ENCODE data around the gene FAM185A. TPM values are rescaled to one million over a fixed set of nuclear protein-coding genes. Genes with fewer than 3 reads are reported as not detected.

Gene FAM185A
- total RNA-seq, 3 donors from 2014 or later (not counting 1 experiment from before 2014, with no cell fraction given), result 5.8 to 8.9 (median 5.9) TPM

- DNase-seq, result no peak
- WGBS (ENCODE audit: insufficient coverage), result 93% methylated on average over 4 of the region's 5 CpGs
- TF ChIP-seq, protein P1, sequence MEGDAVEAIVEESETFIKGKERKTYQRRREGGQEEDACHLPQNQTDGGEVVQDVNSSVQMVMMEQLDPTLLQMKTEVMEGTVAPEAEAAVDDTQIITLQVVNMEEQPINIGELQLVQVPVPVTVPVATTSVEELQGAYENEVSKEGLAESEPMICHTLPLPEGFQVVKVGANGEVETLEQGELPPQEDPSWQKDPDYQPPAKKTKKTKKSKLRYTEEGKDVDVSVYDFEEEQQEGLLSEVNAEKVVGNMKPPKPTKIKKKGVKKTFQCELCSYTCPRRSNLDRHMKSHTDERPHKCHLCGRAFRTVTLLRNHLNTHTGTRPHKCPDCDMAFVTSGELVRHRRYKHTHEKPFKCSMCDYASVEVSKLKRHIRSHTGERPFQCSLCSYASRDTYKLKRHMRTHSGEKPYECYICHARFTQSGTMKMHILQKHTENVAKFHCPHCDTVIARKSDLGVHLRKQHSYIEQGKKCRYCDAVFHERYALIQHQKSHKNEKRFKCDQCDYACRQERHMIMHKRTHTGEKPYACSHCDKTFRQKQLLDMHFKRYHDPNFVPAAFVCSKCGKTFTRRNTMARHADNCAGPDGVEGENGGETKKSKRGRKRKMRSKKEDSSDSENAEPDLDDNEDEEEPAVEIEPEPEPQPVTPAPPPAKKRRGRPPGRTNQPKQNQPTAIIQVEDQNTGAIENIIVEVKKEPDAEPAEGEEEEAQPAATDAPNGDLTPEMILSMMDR (IDR thresholded peaks at IDR 0.05), result no peak
Measured at GRCh38 chr7:102849079-102849478, 100.3 kb downstream of the FAM185A start.

GRCh38 chr7:102849538-102849937 lies 100.7 kb downstream of the FAM185A start:
- intact Hi-C loops (cut with micrococcal nuclease), result no loop called here
- no peaks in the 10 kb centered on the region for H3K27me3 ChIP-seq (ENCODE audit: control insufficient read depth, insufficient read depth, low read length)
- peaks cover 7% of the 10 kb centered on the region for H3K36me3 Mint-ChIP-seq
- no peaks in the 10 kb centered on the region for H3K4me1 ChIP-seq (ENCODE audit: control insufficient read depth, insufficient read depth, low read length)
- H3K9me3 ChIP-seq (ENCODE audit: control insufficient read depth, insufficient read depth, low read length), result no peaks in the 10 kb centered on the region
- TF ChIP-seq, protein P1 (IDR thresholded peaks at IDR 0.05), result no peak
- ATAC-seq (no peak), DNase-seq (no peak)
- H3K4me3 ChIP-seq (ENCODE audit: low read length), result no peak overlapping the region
- no peak overlapping the region for H3K4me3 Mint-ChIP-seq
- H3K36me3 ChIP-seq (ENCODE audit: control insufficient read depth, insufficient read depth, low read length), result no peaks in the 10 kb centered on the region
- no peaks in the 10 kb centered on the region for H3K4me1 Mint-ChIP-seq
- no peak overlapping the region for H3K27ac ChIP-seq (ENCODE audit: low read length)
- 83% methylated on average over 1 of the region's 3 CpGs for WGBS (ENCODE audit: insufficient coverage)
- H3K27me3 Mint-ChIP-seq (ENCODE audit: low read depth in 2 of 2), result no peaks in the 10 kb centered on the region
- H3K9me3 Mint-ChIP-seq, result no peaks in the 10 kb centered on the region
- no peak overlapping the region for H3K27ac Mint-ChIP-seq

More at GRCh38 chr7:102849079-102849478, 100.3 kb downstream of the FAM185A start:
- Mint-ChIP-seq H3K27ac (no peak overlapping the region), H3K36me3 (peaks cover 7% of the 10 kb centered on the region), H3K9me3 (no peaks in the 10 kb centered on the region), H3K4me3 (no peak overlapping the region), H3K4me1 (peaks cover 0 to 4% of the 10 kb centered on the region in 2 donors), H3K27me3 (ENCODE audit: low read depth in 2 of 2) (no peaks in the 10 kb centered on the region)
- Histone ChIP-seq H3K4me1 (ENCODE audit: control insufficient read depth, insufficient read depth, low read length) (no peaks in the 10 kb centered on the region), H3K4me3 (ENCODE audit: low read length) (no peak overlapping the region), H3K27ac (ENCODE audit: low read length) (no peak overlapping the region), H3K27me3 (ENCODE audit: control insufficient read depth, insufficient read depth, low read length) (no peaks in the 10 kb centered on the region), H3K36me3 (ENCODE audit: control insufficient read depth, insufficient read depth, low read length) (no peaks in the 10 kb centered on the region), H3K9me3 (ENCODE audit: control insufficient read depth, insufficient read depth, low read length) (no peaks in the 10 kb centered on the region)
- intact Hi-C loops (cut with micrococcal nuclease), result no loop called here
- no peak for ATAC-seq

DNA sequence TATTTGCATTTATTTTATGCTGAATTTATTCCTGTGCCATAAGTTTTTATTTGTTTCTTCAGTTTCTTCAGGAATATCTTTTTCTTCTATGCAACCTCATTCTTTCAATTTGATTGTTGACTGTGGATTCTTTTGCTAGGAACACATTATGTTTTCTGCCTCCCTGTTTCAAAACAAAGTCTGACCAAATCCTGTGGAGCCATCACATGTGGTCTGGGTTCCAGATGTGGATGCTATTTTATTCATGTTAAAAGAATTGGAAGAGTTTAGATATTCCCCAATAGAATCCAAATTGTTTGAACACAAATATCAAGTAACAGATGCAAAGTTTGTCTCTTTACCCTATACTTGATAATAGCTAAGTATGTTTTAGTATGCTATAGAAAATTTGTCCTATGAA lies 107.2 kb downstream of the FAM185A start:
- peaks cover 0 to 3% of the 10 kb centered on the region in 2 donors for H3K27me3 Mint-ChIP-seq (ENCODE audit: low read depth in 2 of 2)
- H3K27ac Mint-ChIP-seq, result no peak overlapping the region
- H3K27me3 ChIP-seq (ENCODE audit: control insufficient read depth, insufficient read depth, low read length), result no peaks in the 10 kb centered on the region
- no peak overlapping the region for H3K27ac ChIP-seq (ENCODE audit: low read length)
- TF ChIP-seq, protein P1 (IDR thresholded peaks at IDR 0.05), result no peak
- no peaks in the 10 kb centered on the region for H3K36me3 ChIP-seq (ENCODE audit: control insufficient read depth, insufficient read depth, low read length)
- ATAC-seq (no peak), DNase-seq (no peak)
- peaks cover 7% of the 10 kb centered on the region for H3K36me3 Mint-ChIP-seq
- H3K9me3 ChIP-seq (ENCODE audit: control insufficient read depth, insufficient read depth, low read length), result no peaks in the 10 kb centered on the region
- H3K4me1 Mint-ChIP-seq, result no peaks in the 10 kb centered on the region
- H3K4me1 ChIP-seq (ENCODE audit: control insufficient read depth, insufficient read depth, low read length), result no peaks in the 10 kb centered on the region
- H3K4me3 ChIP-seq (ENCODE audit: low read length), result no peak overlapping the region
- H3K4me3 Mint-ChIP-seq, result no peak overlapping the region
- no peaks in the 10 kb centered on the region for H3K9me3 Mint-ChIP-seq
- intact Hi-C loops (cut with micrococcal nuclease), result no loop called here

Other genes starting within 250 kb of the FAM185A start
- 10 to 100 TPM in 2 of 3 donors, 1 to 10 TPM in 1; 2.4 to 14.3 (median 12.3) TPM for gene RASA4B, start 231.2 kb upstream of the FAM185A start, total RNA-seq
- 100 to 1,000 TPM in 1 of 3 donors, 10 to 100 TPM in 2; 56.5 to 100 (median 68.5) TPM for gene UPK3BL2, start 205.3 kb upstream of the FAM185A start, total RNA-seq
- under 1 TPM in 2 of 3 donors, not detected in 1; 0.25 to 0.61 TPM for gene SPDYE2, start 197.8 kb upstream of the FAM185A start, total RNA-seq
- 100 to 1,000 TPM; 120 to 150 (median 131) TPM for gene POLR2J3, start 176.4 kb upstream of the FAM185A start, total RNA-seq
- gene RASA4, start 132.2 kb upstream of the FAM185A start, total RNA-seq, result 10 to 100 TPM; 27.0 to 35.6 (median 28.5) TPM
- 10 to 100 TPM; 73.3 to 83.5 (median 78.0) TPM for gene UPK3BL1, start 106.2 kb upstream of the FAM185A start, total RNA-seq
- not detected for gene SPDYE2B, start 98.7 kb upstream of the FAM185A start, total RNA-seq
- gene POLR2J2, start 77.3 kb upstream of the FAM185A start, total RNA-seq, result 10 to 100 TPM; 38.9 to 63.8 (median 49.4) TPM
- gene LRRC17, start 164.0 kb downstream of the FAM185A start, total RNA-seq, result under 1 TPM in 1 of 3 donors, not detected in 2; 0.63 TPM